ENCODE measurements around the gene RNF138. TPM values are rescaled to one million over a fixed set of nuclear protein-coding genes. Genes with fewer than 3 reads are reported as not detected.

The RNF138 gene
- total and polyA plus RNA-seq, 2 of the 8 experiments (the other 6 are each of a cell fraction or from before 2014, with no cell fraction given), result 29.2 to 109 TPM

- Histone ChIP-seq H3K27ac (ENCODE audit: low read depth, low read length) (no peak overlapping the region), H2BK12ac (ENCODE audit: low read depth, low read length) (no peak overlapping the region), H3K23ac (ENCODE audit: insufficient read length) (no peak overlapping the region), H2BK120ac (replicated peaks; ENCODE audit: low read depth, low read length) (no peak overlapping the region), H3K79me1 (ENCODE audit: low read depth, low read length) (no peaks in the 10 kb centered on the region), H3K4me2 (ENCODE audit: insufficient read depth in 1 of 2, low read depth in 2 of 2, low read length in 2 of 2) (no peak overlapping the region), H3K4me1 (replicated peaks in 1 of 4; ENCODE audit: control insufficient read depth in 3 of 4, insufficient read depth in 4 of 4, low read length in 3 of 4) (no peaks in the 10 kb centered on the region), H4K8ac (ENCODE audit: extremely low read depth, insufficient read depth, low read length) (no peak overlapping the region), H4K5ac (ENCODE audit: insufficient read length, low read depth, low read length) (no peak overlapping the region), H3K9me3 (ENCODE audit: insufficient read depth in 2 of 2, low read depth in 1 of 2, low read length in 1 of 2) (no peaks in the 10 kb centered on the region; a peak in 1 of 4 replicates), H2BK15ac (ENCODE audit: low read length) (no peak overlapping the region), H3K27me3 (replicated peaks in 1 of 4; ENCODE audit: control insufficient read depth in 3 of 4, extremely low read depth in 1 of 4, insufficient read depth in 3 of 4, low read length in 3 of 4) (no peaks in the 10 kb centered on the region), H3K56ac (replicated peaks; ENCODE audit: insufficient read length, low read depth, low read length) (no peak overlapping the region), H3K18ac (ENCODE audit: extremely low read depth, low read length) (no peak overlapping the region), H3K4ac (replicated peaks; ENCODE audit: insufficient read length, low read depth, low read length) (no peak overlapping the region), H2BK5ac (ENCODE audit: low read depth, low read length) (no peak overlapping the region), H2AFZ (ENCODE audit: low read length) (no peak overlapping the region), H3K23me2 (ENCODE audit: low read depth, low read length) (no peaks in the 10 kb centered on the region), H3K14ac (ENCODE audit: insufficient read length) (no peak overlapping the region), H2AK5ac (ENCODE audit: low read depth, low read length) (no peak overlapping the region), H4K20me1 (replicated peaks in 1 of 2; ENCODE audit: control insufficient read depth in 1 of 2, insufficient read depth in 2 of 2, low read length in 2 of 2) (no peaks in the 10 kb centered on the region), H3K79me2 (ENCODE audit: control insufficient read depth in 1 of 2, insufficient read depth in 2 of 2, low read length in 2 of 2) (no peaks in the 10 kb centered on the region), H3K9ac (replicated peaks in 1 of 4; ENCODE audit: extremely low read depth in 1 of 4, low read depth in 3 of 4, low read length in 3 of 4) (no peak overlapping the region), H4K91ac (replicated peaks; ENCODE audit: insufficient read length, low read length) (no peak overlapping the region), H3K4me3 (ENCODE audit: extremely low read depth in 1 of 4, insufficient read depth in 2 of 4, low read depth in 3 of 4, low read length in 4 of 4) (no peak overlapping the region), H3K36me3 (ENCODE audit: control insufficient read depth in 2 of 4, insufficient read depth in 4 of 4, low read length in 3 of 4) (no peaks in the 10 kb centered on the region), H2BK20ac (ENCODE audit: low read length) (no peak overlapping the region)
- no peak for TF ChIP-seq CEBPB (IDR thresholded peaks at IDR 0.05; ENCODE audit: low read depth, low read length)
- no peak for TF ChIP-seq CBX5 (IDR thresholded peaks at IDR 0.05; ENCODE audit: low read depth, low read length)
- DNase-seq (ENCODE audit: low read depth in 1 of 2, low spot score in 2 of 2) (no peak), FAIRE-seq (no peak)
- 91% methylated on average over 1 of the region's 1 CpG; no CpG with 5 or more reads in 1 of the 2 experiments for WGBS, 2 experiments (ENCODE audit: extremely low coverage in 1 of 2, insufficient coverage in 1 of 2, insufficient read length in 1 of 2, insufficient replicate concordance in 2 of 2, low coverage in 1 of 2, low lambda C conversion rate in 2 of 2, missing lambda C conversion rate in 1 of 2)
- ChIA-PET CTCF (ENCODE audit: partially characterized antibody) (interaction anchor here (0.6 to 1.6 kb wide), 3 partner anchors 19 to 927 kb away, joined by 3 read pairs; no protein-coding TSS in a partner anchor), POLR2A (ENCODE audit: partially characterized antibody) (interaction anchor here (0.6 kb wide), 1 partner anchor 743 kb away, joined by 3 read pairs; no protein-coding TSS in a partner anchor)
Observed at GRCh38 chr18:32138332-32138982, 46.8 kb downstream of the RNF138 start.
